ENCODE results near the gene LNX2.
"Not testable (repeated sequence)": the region's sequence is repeated elsewhere in the genome, so short reads cannot be mapped to it uniquely, and the experiment has no call there.

Gene LNX2

DNA sequence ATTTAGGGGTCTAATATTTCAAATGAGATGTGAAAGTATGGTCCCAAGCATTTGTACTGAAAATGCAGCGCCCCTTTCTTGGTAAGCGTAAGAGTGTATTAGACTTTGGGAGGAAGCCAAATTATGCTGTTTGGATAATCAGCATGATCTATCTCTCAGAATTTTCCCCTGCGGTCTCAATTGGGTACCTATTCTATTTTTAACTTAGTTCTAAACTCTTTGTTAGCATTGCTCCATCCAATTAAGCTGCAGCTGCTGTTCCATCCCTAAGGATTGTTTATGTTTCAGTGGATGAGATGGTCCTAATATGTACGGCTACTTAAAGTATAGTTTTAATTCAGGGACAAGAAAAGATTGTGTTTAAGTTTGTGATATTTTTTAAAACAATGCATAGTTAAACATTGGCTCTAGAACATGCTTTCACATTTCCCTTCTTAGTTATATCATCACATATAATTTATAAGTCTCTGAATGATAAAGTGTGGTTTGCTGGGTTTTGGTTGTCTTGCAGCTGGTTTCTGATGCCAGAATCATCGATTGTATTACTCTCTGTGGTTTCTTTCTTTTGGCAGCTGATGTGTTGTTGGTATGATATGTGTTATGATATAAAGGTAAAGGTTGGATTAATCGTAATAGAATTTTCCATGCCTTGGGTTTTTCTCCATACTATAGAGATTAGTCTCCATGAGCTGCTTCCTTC, 16.4 kb upstream of the LNX2 start:
- peak; percentile 70 for DNase-seq

DNA sequence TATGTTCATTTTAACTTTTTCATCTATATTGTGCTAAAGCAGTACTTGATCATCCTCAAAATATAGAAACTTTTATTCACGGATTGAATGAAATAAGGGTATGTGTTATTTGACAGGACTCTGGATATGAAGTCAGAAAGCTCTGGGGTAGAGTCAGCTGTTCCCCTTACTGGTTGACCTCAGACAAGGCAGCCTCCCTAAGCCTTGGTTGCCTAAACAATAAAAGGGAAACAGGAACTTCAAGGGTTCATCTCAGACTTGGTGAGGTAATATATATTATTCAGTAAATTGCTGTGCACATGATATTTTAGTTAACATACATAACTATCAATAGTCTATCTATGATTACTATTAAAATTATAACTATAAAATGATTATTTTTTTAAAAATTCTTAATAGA, 14.9 kb upstream of the LNX2 start:
- DNase-seq = no peak

DNA sequence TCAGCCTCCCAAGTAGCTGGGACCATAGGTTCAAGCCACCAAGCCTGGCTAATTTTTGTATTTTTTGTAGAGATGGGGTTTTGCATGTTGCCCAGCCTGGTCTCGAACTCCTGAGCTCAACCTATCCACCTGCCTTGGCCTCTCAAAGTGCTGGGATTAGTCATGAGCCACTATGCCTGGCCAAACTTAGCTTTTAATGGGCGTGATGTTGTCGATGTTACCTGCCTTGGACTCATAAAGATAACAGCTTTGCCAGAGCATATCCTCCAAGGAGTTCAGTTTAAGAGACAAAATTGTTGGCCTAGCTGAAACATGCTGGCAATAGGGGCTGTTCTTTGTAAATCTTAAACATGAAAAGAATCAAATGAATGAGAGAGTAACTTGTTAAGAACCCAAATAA, 14.5 kb upstream of the LNX2 start:
- DNase-seq = no peak

DNA sequence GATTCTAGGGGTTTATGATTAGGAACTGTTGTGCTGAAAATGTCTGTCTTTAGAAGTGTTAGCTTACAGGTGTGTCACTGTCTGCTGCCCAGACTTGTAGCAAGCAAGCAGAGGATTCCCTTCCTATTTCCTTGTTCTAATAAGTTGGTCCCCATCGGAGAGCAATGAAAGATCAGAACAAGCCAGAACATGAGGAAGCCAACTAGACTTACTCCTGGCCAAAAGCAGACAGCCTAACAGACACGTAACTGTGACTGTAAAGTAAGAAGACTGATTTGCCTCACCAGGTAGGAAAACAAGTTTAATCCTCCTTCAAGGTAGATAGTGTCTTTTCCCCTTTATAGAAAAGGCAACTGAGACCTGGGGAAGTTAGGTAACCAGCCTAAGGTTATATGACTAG, 13.9 kb upstream of the LNX2 start:
- no peak for DNase-seq

DNA sequence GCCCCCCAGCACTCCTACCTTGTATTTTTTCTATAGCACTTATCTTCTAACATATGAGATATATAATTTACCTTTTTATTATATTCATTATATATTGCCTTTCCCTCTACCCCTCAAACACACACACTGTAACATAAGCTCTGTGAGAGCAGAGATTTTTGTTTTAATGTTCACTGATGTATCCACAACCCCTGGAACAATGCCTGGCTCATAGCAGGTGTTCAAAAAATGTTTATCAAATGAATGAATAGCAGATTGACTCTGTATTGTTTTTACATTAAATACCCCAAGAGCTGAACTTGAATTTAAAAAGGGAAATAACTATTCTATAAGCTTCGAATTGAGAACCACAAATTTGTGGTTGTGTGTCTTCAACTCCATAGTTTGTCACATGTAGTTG, 12.3 kb upstream of the LNX2 start:
- DNase-seq = no peak

DNA sequence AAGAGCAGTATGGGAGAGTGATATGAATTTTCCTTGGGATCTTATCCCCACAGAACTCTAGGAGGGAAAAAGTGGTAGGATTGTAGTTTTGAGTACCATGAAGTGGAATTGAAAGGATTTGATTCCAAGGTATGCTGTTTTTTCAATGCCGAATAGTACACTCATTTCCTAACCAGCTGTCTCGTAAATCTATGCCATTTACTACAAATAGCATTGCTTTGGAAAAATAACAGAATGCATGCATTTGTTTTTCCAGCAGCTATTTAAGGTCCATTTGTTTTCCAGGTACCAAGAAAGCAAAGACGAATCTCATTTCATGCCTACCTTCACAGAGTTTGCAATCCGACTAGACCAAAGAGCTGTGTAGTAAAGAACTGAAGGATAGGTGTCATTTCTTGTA, 11.9 kb upstream of the LNX2 start:
- no peak for DNase-seq

DNA sequence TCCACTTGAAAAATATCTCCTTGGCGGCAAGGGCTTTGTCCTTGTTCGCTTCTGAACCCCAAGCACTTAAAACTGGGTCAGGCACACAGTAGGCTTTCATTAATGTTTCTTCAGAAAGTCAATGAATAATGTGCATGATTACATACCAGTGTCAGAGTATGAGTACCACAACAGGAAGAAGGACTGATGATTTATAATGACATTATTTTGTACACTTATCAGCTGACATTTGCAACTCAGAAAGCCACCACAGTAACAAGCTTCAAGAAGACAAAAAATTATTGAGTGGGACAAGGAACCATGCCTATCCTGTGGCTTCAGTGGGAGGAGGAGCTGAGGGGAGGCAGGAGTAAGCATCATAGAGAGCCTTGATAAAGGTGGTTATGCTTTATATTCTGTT, 11.3 kb upstream of the LNX2 start:
- no peak for DNase-seq

DNA sequence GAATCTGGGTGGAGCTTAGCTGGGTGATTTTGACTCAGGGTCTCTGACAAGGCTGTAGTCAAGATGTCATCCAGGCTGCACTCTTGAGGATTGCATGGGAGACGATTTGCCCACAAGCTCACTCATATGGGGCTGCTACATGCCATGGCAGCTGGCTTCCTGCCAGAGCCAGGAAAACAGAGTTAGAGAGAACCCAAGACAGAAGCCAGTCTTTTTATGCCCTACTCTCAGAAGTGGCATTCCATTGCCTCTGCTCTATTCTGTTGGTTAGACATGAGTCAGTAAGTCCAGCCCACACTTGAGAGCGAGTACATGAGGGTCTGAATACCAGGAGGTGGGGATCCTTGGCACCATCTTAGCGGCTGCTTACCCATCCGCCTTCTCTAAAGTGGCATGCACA, 10.8 kb upstream of the LNX2 start:
- no peak for DNase-seq

DNA sequence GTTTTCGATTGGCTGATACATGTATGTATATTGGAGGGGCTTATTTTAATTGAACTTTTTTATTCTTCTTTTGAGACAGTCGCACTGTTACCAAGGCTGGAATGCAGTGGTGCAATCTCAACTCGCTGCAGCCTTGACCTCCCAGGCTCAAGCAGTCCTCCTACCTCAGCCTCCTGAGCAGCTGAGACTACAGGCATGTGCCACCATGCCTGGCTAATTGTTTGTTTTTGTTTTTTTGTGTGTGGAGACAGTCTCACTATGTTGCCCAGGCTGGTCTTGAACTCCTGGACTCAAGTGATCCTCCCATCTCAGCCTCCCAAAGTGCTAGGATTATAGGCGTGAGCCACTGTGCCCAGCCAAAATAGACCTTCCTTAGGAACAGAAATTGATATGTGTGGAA, 8.4 kb upstream of the LNX2 start:
- not testable (repeated sequence) for DNase-seq

DNA sequence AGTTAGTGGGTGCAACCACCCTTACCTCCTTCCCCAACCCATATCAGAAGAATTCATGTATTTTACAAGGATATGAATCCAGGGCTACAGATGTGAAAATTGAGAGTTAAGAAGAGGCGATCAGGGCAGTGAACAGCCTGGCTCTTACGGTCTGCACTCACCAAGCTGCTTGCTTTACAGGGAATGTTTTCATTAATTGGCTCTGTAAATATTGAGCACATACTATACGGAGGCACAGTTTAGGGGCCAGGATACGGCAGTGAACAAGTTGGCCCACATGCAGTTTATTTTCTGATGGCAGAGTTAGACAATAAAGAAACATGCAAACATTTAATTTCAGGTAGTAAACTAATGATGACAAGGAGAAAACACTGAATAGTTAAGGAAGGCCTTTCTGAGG, 7.8 kb upstream of the LNX2 start:
- no peak for DNase-seq

DNA sequence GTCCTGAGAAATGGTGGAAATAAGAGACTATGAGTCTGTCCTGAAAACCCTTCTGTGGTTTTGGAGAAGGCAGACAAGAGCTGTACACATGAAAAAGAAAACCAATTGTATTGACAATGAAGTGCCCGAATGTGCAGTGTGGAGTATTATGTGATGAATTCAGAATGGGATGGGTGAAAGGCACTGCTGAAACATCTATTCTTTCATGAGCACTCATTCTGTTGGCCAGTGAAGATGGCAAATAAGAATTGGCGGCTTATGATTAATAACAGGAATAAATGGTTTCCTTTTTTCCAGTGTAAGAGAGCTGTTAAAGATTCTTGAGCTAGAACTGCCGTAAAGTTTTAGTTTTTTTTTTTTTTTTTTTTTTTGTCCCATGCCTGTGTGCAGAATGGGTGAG, 7.1 kb upstream of the LNX2 start:
- DNase-seq = no peak

DNA sequence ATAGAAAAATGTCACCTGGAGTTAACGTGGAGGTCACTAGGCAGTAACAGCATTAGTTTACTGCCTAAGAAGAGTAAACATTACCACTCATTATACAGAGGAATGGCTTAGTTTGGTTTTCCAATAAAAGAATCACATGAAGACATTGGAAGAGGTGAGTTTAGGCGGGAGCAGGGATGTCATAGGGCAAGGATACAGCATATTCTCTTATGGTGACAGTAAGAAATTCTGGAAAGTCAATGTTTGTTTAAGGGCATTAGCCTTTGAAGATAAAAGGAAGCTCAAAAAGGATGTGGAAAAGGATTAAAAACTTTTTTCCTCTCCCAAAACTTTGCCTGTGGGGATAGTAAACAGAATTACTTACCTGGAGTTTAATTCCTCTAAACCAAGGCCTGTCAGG, 5.5 kb upstream of the LNX2 start:
- no peak for DNase-seq

DNA sequence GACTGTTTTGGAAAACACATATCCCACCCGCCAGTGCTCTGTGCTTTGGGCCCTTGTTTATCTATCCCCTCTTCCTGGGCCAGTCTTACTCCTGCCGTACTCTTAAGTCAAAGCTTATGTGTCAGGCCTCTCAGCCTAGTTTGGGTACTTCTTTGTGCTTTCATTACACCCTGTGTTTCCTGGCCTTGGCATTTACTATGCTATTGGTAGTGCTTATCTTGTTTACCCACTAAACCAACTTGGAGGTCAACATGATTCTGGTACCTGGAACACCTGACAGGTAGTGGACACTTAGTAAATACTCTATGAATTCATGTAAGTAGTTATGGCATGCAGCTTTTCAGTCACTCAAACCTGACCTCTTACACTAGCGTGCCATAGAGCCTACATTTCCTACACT, 3.7 kb upstream of the LNX2 start:
- DNase-seq = no peak

DNA sequence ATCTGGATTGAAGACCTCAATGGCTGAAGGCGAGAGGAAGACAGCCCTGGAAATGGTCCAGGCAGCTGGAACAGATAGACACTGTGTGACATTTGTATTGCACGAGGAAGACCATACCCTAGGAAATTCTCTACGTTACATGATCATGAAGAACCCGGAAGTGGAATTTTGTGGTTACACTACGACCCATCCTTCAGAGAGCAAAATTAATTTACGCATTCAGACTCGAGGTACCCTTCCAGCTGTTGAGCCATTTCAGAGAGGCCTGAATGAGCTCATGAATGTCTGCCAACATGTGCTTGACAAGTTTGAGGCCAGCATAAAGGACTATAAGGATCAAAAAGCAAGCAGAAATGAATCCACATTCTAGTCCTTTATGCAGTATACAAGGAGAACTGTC, 2.6 kb upstream of the LNX2 start:
- DNase-seq = no peak

DNA sequence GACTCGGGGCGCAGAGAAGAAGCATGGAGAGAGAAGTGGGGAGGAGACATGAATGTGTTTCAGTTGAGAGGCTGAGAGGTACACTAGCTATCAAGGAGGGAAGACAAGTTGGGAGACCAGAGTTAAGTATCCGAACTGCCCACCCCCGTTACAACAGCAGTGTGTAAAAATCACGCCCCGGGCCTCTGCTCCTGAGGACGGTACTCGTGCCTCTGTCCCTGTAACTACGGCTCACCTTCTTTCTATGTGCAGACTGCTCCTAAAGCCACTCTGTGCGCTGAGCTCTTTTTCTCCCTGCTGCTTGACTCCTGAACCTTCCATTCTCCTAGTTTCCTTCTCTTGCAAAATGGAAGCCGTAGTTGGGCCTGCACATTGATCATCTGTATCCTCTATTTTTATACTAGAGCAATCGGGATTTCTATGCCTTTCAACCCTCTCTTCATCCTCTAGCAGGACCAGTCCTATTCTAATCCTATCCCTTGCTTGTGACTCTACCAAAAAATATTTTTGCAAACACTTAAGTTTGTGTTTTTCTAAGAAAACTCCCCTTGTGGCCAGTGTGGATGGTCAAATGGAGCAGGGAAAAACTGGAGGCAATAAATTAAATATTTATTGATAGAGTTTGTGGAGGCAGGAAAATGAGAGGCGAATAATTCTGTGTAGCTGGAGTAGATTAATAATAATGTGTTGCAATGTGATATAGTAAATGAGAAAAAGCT, 1.9 kb upstream of the LNX2 start:
- peak; percentile 55 for DNase-seq

DNA sequence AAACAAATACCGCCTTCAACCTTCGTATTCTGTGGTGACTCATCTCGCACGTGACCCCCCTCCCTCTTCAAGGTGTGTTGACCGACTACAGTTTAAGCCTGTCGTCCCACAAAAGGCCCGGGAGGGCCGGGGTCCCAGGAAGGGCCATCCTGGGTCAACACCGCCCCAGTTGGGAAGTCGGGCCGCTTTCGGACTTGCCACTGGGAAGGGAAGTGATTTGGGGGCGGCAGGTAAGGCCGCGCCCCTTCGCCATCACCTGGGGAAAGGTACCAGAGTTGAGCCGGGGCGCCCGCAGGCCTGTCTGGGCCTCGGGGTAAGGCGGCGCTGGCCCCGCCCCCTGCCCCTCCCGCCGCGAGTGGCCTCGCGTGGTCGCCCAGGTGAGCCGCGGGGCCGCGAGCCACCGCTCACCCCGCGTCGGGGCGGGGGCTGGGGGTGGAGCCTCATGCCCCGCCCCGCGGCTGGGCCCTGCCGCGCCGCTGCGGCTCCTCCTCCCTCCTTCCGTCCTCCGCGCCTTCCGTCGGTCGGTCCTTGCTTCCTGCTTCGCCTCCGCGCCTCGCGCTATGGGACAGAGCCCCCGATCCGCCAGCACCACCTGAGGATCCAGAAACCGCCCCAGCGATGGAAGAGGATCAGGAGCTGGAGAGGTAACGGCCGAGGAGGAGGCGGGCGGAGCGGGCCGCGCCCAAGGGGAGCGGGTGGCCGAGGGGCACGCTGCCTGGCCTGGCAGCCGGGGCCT, 1.2 kb upstream of the LNX2 start, which contains the start of gene POLR1D:
POLR1D (plus strand) TSS at position 527 of the 736 bp plus-strand sequence; CDS start at position 619, 92 bp downstream.
- DNase-seq = peak; percentile 91

DNA sequence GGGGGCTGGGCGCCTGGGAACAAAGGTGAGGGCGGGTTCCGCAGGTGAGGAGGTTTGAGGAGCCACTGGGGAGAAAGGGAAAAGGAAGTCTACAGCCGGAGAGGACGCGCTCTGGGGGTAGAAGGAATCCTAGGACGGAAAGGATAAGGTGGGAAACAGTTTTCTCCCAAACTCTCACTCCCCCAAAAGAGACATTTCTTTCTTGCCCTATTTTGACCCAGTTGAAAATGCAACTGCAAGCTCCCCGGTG, 712 bp upstream of the LNX2 start:
- no peak for DNase-seq

DNA sequence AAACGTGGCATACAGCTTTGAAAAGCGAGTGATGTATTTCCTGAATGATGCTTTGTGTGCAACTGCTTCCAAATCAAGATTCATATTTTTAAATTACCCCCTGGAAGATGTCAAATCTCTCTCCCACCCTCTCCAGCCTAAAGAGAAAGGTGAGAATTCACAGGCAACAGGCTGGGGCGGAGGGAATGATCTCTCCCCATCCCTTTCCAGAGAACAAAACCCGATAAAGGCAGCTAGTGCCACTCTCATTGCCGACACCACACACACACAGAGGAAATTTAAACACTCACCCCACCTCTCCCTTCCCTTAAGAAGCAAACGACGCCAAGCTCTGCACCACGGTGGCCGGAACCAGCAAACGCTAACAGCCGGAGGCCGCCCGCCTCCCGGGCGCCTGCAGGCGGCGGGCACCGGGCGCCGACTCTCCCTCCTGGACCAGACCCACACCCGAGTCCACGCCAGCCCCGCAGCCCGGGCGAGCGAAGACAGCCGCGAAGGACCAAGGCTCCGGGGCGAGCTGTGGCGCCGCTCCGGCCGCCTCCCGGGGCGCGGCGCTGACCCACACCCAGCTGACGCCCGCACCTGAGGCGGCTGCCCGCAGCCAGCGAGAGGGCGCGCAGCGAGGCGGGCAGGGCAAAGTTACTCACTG, 477 bp downstream of the LNX2 start:
- peak; percentile 79 for DNase-seq

DNA sequence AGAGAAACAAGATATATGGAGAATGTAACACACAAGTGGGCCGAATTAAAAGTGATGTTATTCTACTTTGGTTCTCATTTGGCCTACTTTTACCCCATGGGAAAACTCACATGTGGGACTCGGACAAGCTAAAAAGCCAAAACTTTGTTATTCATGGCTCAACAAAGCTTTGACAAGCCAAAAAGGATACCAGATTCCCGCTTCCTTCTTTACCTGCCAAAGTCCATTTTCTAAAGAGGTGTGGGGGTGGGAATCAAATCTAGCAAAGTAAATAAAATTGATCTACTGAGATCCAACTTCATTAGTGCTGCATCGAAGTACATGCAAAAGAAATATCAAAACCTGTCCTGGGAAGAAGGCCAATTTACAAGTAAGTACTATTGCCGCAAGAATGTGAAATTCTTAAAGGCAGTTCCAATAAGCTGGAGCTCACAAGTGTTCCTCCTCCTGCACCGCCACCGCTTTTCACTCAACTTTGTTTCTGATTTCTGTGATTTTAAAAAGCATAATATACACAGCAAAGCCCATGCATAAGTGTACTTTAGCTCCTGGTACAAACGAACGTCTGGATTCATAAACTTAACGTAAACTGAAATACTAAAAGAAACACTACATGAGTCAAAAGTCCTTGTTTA, 1.1 kb downstream of the LNX2 start:
- DNase-seq = no peak

DNA sequence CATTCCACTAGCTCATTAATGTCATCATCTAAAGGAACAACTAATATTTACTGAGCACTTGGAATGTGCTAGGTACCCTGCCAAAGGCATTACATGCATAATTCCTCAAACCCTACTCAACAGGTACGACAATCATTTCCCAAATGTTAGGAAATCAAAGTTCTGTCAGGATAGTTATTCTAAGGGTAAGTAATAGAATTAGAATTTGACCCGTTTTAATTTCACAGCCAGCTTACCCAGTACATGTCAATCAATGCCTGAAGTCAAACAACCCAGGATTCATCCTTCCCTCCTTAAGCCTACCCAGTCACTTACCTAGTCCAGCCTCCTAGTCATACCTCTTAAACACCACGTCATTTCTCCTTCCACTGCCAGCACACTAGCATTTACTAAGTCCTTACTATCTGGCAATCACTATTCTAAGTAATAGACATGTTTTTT, 2.4 kb downstream of the LNX2 start:
- DNase-seq = no peak

DNA sequence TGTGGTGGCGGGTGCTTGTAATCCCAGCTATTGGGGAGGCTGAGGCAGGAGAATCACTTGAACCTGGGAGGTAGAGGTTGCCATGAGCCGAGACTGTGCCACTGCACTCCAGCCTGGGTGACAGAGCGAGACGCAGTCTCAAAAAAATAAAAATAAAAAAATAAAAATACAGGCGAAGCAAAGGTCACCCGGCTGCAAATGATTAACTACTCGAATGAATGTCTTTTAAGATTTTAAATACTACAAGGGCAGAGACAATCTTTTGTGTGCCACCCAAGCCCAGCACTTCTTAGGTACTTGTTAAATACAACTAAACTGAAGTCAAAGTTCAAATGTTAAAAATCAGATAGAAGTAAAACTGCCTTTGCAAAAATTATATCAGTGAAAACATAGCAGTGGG, 6.7 kb downstream of the LNX2 start:
- no peak for DNase-seq

DNA sequence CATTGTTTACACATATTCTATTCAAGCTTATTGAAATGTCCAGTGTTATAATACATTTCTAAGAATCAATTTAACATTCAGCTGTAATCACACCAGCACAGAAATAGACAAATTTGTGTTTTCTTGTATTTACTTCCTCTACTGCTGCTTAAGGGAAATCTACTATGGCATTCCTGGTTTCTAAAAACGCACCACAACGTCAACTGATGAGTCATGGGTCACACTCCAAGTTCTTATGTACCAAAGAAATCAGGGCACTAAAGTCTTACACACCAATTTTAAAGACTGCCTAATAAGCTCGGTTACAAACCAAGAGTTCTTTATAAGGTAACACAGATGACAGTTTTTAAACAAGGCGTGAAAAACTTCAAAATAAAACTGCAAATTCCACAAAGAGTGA, 13.2 kb downstream of the LNX2 start:
- no peak for DNase-seq

DNA sequence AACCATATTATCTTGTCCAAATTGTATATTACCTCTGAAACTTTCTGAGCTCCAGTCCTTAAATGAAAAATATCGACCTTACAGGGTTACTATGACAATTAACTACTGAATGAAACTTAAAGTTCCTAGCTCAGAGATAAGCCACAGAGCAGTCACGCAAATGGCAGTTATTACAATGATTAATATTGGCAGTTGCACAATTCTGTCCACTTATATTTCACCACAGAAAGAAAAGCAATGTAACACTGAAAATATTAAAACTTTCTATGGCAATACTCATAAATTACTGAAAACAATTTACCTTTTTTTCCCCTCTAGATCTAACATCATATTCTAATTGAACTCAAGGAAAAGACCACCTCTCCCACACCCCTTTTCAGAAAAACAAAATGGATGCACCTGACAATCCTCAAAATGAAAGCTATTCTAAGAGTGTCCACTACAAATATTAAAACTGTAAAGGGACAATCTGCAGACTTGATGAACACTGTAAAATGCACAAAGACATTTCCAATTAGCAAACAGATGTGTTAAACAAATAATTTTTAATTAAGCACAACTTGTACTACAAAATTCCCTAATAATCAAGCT, 14.6 kb downstream of the LNX2 start:
- DNase-seq = no peak

Data from NCI-H146 (cell line).